GM18870 (cell line): ENCODE measurements around the gene KIAA1191.
A peak's percentile ranks its signal among the peaks of the same experiment; 100 is the strongest.

Source experiments
- ATAC-seq: cut with Tn5 transposase; IDR thresholded peaks from one replicate; pipeline ENCODE4 v1.9.1; 2021; ENCODE audit warnings: moderate library complexity; ENCODE audit not compliant: unreplicated experiment

The KIAA1191 gene

GRCh38 chr5:176389135-176390123 is 27.9 kb upstream of the KIAA1191 start:
- peak; percentile 14 for ATAC-seq

- ATAC-seq: peak; percentile 83
Measured at GRCh38 chr5:176388444-176389134, 27.0 kb upstream of the KIAA1191 start, which contains the start of the genes HIGD2A and NOP16. TSS of gene HIGD2A (plus strand) at chr5:176388751. CDS start at chr5:176388820, 69 bp downstream. TSS of gene NOP16 (minus strand) at chr5:176388598. CDS start at chr5:176388539, 59 bp downstream.

GRCh38 chr5:176388003-176388443 is 26.5 kb upstream of the KIAA1191 start:
- ATAC-seq: no peak

- ATAC-seq: no peak
Measured at GRCh38 chr5:176387384-176387925, 25.9 kb upstream of the KIAA1191 start.

GRCh38 chr5:176386491-176386890 is 24.9 kb upstream of the KIAA1191 start:
- no peak for ATAC-seq

- no peak for ATAC-seq
Measured at GRCh38 chr5:176384991-176385390, 23.4 kb upstream of the KIAA1191 start.

GRCh38 chr5:176384366-176384930 is 22.9 kb upstream of the KIAA1191 start:
- no peak for ATAC-seq

GRCh38 chr5:176383961-176384360 is 22.4 kb upstream of the KIAA1191 start:
- no peak for ATAC-seq

GRCh38 chr5:176383248-176383905 is 21.8 kb upstream of the KIAA1191 start:
- ATAC-seq: no peak

- no peak for ATAC-seq
Measured at GRCh38 chr5:176382721-176383120, 21.2 kb upstream of the KIAA1191 start.

- no peak for ATAC-seq
Measured at GRCh38 chr5:176381979-176382378, 20.4 kb upstream of the KIAA1191 start.

- ATAC-seq: no peak
Measured at GRCh38 chr5:176381423-176381822, 19.9 kb upstream of the KIAA1191 start.

- no peak for ATAC-seq
Measured at GRCh38 chr5:176379881-176380280, 18.3 kb upstream of the KIAA1191 start.

GRCh38 chr5:176373100-176373818 is 11.7 kb upstream of the KIAA1191 start:
- ATAC-seq: no peak

GRCh38 chr5:176371621-176372539 is 10.3 kb upstream of the KIAA1191 start:
- ATAC-seq: no peak

- ATAC-seq: no peak
Measured at GRCh38 chr5:176369934-176370711, 8.6 kb upstream of the KIAA1191 start.

- ATAC-seq: no peak
Measured at GRCh38 chr5:176368726-176369125, 7.2 kb upstream of the KIAA1191 start.
